ENCODE data around the gene RHPN2.

DNA sequence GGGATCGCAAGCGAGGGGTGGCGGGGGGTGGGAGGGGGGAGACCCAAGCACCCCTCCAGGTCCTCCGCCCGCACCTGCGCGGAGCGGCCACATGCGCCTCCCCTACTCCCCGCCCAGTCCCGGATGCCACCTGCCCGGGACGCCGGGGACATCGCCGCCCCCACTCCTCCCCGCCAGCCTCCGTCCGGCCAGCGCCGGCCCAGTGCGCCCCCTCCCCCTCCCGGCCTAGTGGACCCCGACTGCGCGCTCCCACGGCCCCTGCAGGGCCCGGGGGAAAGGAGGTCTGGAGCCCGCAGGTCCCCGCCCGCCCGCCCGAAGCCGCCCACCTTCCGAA lies 263 bp downstream of the RHPN2 start:
- TF ChIP-seq, protein P1, sequence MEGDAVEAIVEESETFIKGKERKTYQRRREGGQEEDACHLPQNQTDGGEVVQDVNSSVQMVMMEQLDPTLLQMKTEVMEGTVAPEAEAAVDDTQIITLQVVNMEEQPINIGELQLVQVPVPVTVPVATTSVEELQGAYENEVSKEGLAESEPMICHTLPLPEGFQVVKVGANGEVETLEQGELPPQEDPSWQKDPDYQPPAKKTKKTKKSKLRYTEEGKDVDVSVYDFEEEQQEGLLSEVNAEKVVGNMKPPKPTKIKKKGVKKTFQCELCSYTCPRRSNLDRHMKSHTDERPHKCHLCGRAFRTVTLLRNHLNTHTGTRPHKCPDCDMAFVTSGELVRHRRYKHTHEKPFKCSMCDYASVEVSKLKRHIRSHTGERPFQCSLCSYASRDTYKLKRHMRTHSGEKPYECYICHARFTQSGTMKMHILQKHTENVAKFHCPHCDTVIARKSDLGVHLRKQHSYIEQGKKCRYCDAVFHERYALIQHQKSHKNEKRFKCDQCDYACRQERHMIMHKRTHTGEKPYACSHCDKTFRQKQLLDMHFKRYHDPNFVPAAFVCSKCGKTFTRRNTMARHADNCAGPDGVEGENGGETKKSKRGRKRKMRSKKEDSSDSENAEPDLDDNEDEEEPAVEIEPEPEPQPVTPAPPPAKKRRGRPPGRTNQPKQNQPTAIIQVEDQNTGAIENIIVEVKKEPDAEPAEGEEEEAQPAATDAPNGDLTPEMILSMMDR (IDR thresholded peaks at IDR 0.05), result no peak
- TF ChIP-seq POLR2A (IDR thresholded peaks at IDR 0.05), result no peak
